ENCODE data around the gene PANX2.

The PANX2 gene

GRCh38 chr22:50216684-50217520, 46.4 kb downstream of the PANX2 start:
- FAIRE-seq = no peak

DNA sequence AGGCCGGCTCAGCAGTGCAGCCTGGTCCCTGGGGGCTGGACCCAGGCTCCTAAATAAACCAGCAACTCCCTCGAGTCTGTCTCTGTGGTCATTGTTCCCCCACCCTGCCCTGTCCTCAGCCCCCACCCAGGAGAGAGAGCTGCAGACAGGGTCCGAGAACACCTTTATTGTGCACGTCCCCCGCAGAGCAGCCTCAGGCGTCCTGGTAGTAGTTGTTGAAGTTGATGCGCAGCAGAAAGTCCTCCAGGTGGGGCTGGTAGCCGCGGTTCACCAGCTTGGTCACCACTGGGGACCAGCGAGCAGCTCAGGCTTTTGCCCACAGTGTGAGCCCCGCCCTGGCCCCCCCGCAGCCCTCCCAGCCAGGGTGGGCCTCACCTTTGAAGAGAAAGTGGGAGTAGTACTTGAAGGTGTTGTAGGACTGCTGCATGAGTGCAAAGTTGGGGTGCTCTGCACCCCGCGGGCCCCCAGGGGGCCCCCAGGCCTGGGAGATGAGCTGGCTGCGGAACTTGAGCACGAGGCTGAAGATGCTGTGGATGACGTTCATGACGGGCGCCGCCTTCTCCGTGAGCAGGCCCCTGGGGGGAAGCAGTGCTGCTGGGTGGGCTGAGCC, 47.1 kb downstream of the PANX2 start:
- FAIRE-seq = no peak

- FAIRE-seq = no peak
These were observed 47.8 kb downstream of the PANX2 start for GRCh38 chr22:50218153-50218995.

DNA sequence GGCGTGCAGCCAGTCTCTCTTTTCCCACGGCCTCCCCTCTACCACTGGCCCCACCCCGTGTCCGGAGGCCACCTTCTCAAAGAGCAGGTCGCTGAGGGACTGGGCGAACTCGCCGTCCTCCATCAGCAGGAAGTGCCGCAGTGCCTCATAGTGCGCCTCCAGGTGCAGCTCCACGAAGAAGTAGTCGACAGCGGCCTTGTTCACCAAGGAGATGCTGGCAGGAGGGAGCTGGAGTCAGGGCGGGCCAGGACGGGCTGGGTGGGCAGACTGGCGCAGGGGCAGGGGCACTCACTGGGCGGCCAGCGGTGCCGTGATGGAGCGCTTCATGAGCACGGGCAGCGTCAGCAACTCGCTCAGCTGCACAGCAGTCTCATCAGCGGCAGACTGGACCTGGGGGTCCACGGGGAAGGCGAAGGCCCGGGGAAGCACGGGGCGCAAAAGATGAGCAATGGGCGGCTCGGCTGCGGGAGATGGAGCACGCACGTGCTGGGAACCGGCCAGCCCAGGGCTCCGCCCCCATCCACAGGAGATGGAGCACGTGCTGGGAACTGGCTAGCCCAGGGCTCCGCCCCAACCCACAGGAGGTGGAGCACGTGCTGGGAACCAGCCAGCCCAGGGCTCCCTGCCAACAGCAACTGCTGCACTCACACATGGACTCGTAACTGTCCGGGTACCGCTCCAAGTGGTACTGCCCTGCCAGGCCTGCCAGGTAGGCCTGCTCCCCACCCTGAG, 48.6 kb downstream of the PANX2 start:
- no peak for FAIRE-seq

GRCh38 chr22:50219800-50220602, 49.5 kb downstream of the PANX2 start:
- no peak for FAIRE-seq

DNA sequence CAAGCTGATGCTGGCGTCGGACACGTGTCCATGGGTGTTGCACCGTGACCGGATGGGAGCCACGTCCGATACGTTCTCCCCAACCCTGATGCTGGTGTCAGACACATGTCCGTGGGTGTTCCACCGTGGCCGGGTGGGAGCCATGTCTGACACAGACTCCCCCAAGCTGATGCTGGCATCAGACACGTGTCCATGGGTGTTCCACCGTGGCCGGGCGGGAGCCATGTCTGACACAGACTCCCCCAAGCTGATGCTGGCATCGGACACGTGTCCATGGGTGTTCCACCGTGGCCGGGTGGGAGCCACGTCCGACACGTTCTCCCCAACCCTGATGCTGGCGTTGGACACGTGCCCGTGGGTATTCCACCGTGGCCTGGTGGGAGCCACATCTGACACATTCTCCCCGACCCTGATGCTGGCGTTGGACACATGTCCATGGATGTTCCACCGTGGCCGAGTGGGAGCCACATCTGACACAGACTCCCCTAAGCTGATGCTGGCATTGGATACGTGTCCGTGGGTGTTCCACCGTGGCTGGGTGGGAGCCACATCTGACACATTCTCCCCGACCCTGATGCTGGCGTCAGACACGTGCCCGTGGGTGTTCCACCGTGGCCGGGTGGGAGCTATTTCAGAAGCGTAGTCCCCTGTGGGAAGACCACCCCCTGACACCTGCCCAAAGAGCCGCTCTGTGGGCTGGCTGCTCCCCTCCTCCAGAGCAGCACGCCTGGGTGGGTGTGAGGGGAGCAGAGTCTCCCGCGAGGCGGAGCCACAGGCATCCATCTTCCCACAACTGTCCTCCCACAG, 50.3 kb downstream of the PANX2 start:
- no peak for FAIRE-seq

DNA sequence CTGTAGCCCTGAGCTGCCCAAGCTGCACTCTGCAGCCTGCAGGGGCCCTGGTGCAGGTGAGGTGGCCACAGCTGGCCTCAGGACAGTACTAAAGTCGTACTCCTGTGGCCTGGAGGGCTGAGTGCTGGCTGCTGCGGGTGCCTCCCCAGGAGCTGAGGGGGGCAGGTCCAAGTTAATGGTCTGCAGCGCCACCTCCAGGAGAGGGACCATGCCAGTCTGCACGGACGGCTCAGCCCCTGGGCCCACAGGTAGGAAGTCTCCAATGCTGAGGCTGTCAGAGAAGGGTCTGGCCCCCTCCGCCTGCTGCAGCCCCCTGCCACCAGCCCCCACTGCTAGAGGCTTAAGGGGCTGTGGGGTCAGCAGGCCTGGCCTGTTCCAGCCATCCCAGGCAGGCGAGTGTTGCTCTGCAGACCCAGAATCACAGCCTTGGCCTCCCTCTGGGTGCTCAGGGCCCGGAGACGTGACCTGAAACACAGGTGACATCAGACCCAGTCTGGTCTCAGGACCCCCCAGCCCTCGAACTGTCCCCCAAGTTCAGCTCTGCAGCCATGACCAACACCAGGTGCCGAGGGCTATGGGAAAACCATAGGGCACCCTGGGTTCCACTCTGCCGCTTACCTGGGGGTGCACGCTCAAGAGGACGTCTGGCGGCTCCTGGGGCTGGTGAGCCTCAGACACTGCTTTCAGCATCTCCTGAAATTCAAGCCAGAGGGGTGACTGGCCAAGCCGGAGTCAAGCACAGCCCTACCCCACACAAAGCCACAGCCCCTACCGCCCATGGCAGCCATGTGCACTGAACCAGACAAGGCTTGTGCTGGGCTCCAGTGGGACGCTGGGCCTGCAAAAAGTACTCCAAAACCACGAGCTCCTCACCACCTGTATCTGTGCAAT, 51.1 kb downstream of the PANX2 start:
- FAIRE-seq = no peak

DNA sequence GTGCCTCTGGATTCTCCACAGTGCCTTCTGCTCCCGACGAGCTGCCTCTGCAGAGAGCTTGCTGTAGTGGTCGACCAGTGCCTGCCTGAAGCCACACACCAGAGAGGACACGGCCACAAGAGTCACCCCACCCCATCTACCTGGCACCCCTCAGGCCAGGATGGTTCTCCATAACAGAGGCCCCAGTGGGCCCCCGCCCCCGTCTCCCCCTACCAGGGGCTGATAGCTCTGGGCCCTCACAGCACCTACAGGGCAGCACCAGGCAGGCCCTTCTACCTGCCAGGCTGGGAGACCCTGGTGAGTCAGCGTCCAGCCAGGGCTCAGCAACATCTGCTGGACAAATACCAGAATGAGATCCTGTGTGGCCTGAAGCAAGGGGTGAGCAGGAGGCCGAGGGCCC, 52.0 kb downstream of the PANX2 start:
- no peak for FAIRE-seq

DNA sequence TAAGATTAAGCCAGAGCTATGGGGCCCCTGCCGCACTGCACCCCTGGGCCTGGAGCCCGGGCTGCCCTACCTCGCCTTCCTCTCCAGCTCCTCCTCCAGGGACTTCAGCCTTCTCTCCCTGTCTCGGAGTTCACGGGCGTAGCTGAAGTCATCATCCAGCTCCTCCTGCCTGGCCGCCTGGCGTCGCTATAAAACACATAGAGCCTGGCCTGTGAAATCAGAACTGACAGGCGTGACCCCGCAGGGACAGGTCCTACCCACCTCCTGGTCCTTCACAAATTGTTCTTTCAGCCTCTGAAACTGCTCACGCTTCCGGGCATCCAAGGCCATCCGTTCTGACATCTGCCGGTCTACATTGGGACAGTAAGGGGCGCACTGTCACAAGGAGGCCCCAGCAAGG, 53.5 kb downstream of the PANX2 start:
- FAIRE-seq = no peak

GRCh38 chr22:50225200-50225969, 54.9 kb downstream of the PANX2 start:
- FAIRE-seq = no peak

DNA sequence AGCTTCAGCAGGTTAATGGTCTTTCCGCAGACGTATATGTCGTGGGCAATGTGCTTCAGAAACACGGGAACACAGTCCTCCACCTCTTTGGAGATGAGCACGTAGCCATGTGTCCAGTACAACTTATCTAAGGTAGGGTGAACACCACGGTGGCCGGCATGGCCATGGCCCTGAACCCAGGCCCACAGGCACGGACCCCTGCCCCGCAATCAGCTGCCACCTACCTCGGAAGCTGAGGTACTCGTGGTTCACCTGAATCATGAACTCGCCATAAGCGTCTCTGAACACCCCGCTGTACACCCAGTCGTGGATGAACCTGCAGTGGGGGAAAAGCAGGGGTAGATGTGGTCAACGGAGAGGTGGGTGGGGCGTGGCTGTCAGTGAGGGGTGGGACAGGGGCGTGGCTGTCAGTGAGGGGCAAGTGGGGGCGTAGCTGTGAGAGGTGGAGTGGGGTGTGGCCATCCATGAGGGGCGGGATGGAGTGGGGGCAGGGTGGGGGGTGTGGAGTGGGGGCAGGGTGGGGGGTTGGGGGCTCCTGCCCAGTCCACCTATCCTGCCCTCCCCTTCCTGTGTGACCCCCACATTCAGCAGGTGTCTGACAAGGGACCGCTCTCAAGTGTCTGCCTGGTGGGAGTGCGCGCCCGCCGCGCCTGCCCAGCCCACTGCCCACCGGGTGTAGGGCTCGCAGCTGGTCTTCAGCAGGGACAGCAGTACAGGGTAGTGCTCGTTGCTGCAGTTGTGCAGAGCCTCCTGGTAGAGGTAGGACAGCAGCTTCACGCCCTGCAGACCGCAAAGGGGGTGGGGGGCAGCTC, 55.7 kb downstream of the PANX2 start:
- FAIRE-seq = no peak

DNA sequence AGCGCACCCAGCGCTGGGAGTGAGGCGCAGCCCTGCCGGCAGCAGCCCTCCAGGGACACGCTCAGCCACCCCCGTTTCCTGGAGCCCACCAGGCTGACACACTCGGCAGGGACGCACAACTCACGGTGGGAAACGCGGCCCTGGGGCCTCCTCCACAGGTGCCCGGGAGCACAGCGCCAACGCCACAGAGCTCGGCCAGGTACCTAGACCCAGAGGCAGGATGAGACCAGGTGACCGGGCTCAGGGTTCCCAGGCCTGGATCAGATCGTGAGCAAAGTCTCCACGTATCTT, 56.3 kb downstream of the PANX2 start:
- FAIRE-seq = no peak

DNA sequence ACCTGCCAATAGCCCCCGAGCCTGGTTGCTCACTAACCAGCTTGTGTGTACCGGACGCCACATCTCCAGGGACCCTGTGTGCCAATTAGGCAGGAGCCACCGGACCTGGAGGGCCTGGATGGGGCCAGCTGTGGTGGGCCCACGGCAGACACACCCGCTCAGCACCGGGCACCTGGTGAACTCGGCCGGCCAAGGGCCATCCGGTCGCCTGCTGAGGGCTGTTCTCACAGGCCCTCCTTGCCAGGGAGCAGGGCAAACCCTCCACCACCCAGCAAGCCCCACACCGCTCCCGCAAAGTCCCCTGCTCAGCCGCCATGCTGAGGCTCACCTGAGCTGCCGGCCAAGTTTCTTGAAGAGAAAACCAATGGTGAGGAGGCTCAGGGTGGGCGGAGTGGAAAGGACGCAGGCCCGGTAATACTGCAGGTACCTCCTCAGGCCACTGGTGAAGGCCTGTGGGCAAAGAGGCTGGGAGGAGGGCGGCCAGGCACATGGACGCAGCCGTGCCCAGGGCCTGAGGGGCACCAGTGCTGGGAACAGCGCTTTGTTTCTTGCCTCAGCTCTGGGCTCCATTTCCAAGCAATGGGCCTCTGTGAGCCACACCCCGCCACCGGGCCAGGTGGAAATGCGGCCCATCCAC, 57.2 kb downstream of the PANX2 start:
- no peak for FAIRE-seq

GRCh38 chr22:50228366-50228765, 57.8 kb downstream of the PANX2 start:
- FAIRE-seq = no peak

DNA sequence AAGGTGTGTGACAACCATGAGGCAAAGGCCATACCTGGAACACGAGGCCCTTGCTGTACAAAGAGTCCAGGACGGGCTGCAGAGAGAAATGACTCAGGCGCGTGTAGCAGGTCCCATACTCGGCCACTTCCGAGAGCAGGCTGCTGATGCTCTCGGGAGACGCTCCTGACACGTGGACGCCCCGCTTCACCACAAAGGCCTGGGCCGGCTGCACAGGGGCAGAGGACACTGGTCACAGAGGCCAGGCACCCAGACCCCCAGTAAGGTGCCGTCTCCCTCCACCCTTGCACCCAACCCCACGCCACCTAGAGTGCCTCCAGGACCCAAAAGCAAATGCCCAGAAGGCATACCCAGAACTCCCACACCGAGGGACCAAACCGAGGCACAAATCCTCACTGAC, 58.8 kb downstream of the PANX2 start:
- FAIRE-seq = no peak
